Right kidney (tissue), 9 donors: Measurements from ENCODE around the gene BOLA2.
"Not testable (repeated sequence)": the region's sequence is repeated elsewhere in the genome, so short reads cannot be mapped to it uniquely, and the experiment has no call there.

Experiments
- DNase-seq: peaks from one replicate; pipeline ENCODE4 v3.0.0-alpha.2; 2016
- long read RNA-seq, 8 donors: transcript quantifications; one replicate each; lab custom pipeline, GENCODE V29; 2026

Gene BOLA2
- long read RNA-seq, donor 1, transcript BOLA2-201 (3 exons, 1,012 nt): major isoform, 38 of 38 reads
- long read RNA-seq, donor 1, partial matches to known transcripts: 0 of 38 reads
- long read RNA-seq, donor 1, other reads (novel, unspliced or antisense): 0 of 38 reads
- long read RNA-seq, donor 2, transcript BOLA2-201 (3 exons, 1,012 nt): major isoform, 21 of 21 reads
- long read RNA-seq, donor 2, partial matches to known transcripts: 0 of 21 reads
- long read RNA-seq, donor 2, other reads (novel, unspliced or antisense): 0 of 21 reads
- long read RNA-seq, donor 3, transcript BOLA2-201 (3 exons, 1,012 nt): major isoform, 12 of 12 reads
- long read RNA-seq, donor 3, partial matches to known transcripts: 0 of 12 reads
- long read RNA-seq, donor 3, other reads (novel, unspliced or antisense): 0 of 12 reads
- long read RNA-seq, donor 4, transcript BOLA2-201 (3 exons, 1,012 nt): major isoform, 8 of 8 reads
- long read RNA-seq, donor 4, partial matches to known transcripts: 0 of 8 reads
- long read RNA-seq, donor 4, other reads (novel, unspliced or antisense): 0 of 8 reads
- long read RNA-seq, donor 5, transcript BOLA2-201 (3 exons, 1,012 nt): major isoform, 20 of 32 reads
- long read RNA-seq, donor 5, partial matches to known transcripts: 12 of 32 reads
- long read RNA-seq, donor 5, other reads (novel, unspliced or antisense): 0 of 32 reads
- long read RNA-seq, donor 6, transcript BOLA2-201 (3 exons, 1,012 nt): major isoform, 22 of 51 reads
- long read RNA-seq, donor 6, partial matches to known transcripts: 14 of 51 reads
- long read RNA-seq, donor 6, other reads (novel, unspliced or antisense): 15 of 51 reads
- long read RNA-seq, donor 7: 0 reads
- long read RNA-seq, donor 8, transcript BOLA2-201 (3 exons, 1,012 nt): major isoform, 28 of 35 reads
- long read RNA-seq, donor 8, partial matches to known transcripts: 7 of 35 reads
- long read RNA-seq, donor 8, other reads (novel, unspliced or antisense): 0 of 35 reads

- DNase-seq: not testable (repeated sequence)
These were observed at the start of gene BOLA2, which contains the start of gene SLX1B for GRCh38 chr16:29454269-29454668. BOLA2 (minus strand) TSS chr16:29454351; CDS start chr16:29454253, 98 bp downstream. SLX1B (plus strand) TSS chr16:29454533.

- DNase-seq: not testable (repeated sequence)
These were observed 28.1 kb upstream of the BOLA2 start for GRCh38 chr16:29482276-29482675.

GRCh38 chr16:29472065-29472464 lies 17.9 kb upstream of the BOLA2 start:
- DNase-seq: not testable (repeated sequence)

GRCh38 chr16:29469660-29470059 lies 15.5 kb upstream of the BOLA2 start:
- not testable (repeated sequence) for DNase-seq

- not testable (repeated sequence) for DNase-seq
These were observed 13.7 kb upstream of the BOLA2 start for GRCh38 chr16:29467654-29468366.

GRCh38 chr16:29466904-29467303 lies 12.8 kb upstream of the BOLA2 start:
- DNase-seq: not testable (repeated sequence)

- not testable (repeated sequence) for DNase-seq
These were observed 12.1 kb upstream of the BOLA2 start for GRCh38 chr16:29465985-29466824.

- DNase-seq: not testable (repeated sequence)
These were observed 6.5 kb upstream of the BOLA2 start for GRCh38 chr16:29460647-29461030.

- DNase-seq: not testable (repeated sequence)
These were observed 5.8 kb upstream of the BOLA2 start, which contains the start of gene SULT1A4 for GRCh38 chr16:29459706-29460646. SULT1A4 (plus strand) TSS chr16:29459913; CDS start chr16:29461386, 1,473 bp downstream.

GRCh38 chr16:29457660-29458059 lies 3.5 kb upstream of the BOLA2 start:
- DNase-seq: not testable (repeated sequence)

GRCh38 chr16:29454828-29455227 lies 677 bp upstream of the BOLA2 start:
- DNase-seq: not testable (repeated sequence)

GRCh38 chr16:29453754-29454153 lies 397 bp downstream of the BOLA2 start:
- DNase-seq: not testable (repeated sequence)

- DNase-seq: not testable (repeated sequence)
These were observed 28.8 kb downstream of the BOLA2 start for GRCh38 chr16:29425390-29425789.

- DNase-seq: not testable (repeated sequence)
These were observed 30.6 kb downstream of the BOLA2 start for GRCh38 chr16:29423587-29423986.

- DNase-seq: not testable (repeated sequence)
These were observed 48.9 kb downstream of the BOLA2 start for GRCh38 chr16:29405249-29405648.
